Activated T-helper 2 cell treated with anti-CD3 and anti-CD28 coated beads, Interferon-gamma antibody, Interleukin-2, Interleukin-4, amounts not matched to agents 10 μg/mL and 5 μg/mL and 100 μg/mL, durations not matched to agents 14 hours and 24 hours and 36 hours (primary cell): Measurements from ENCODE around the gene CD68. TPM values are rescaled to one million over a fixed set of nuclear protein-coding genes. Genes with fewer than 3 reads are reported as not detected.
"Not testable (repeated sequence)": the region's sequence is repeated elsewhere in the genome, so short reads cannot be mapped to it uniquely, and the experiment has no call there.

Source experiments
- DNase-seq: peaks from one replicate; pipeline ENCODE4 v3.0.0; 2021; ENCODE audit warnings: low spot score
- H3K27ac Mint-ChIP-seq: one replicate; pipeline ENCODE4 v1.8.0; 2021; ENCODE audit warnings: mixed read lengths
- H3K27me3 Mint-ChIP-seq: one replicate; pipeline ENCODE4 v1.8.0; 2021; ENCODE audit warnings: low read depth, mixed read lengths
- H3K36me3 Mint-ChIP-seq: one replicate; pipeline ENCODE4 v1.8.0; 2021; ENCODE audit warnings: low read depth, mixed read lengths
- H3K4me1 Mint-ChIP-seq: one replicate; pipeline ENCODE4 v1.8.0; 2021; ENCODE audit warnings: low read depth, mixed read lengths
- H3K4me3 Mint-ChIP-seq: one replicate; pipeline ENCODE4 v1.8.0; 2021; ENCODE audit warnings: low read depth, mild to moderate bottlenecking, moderate library complexity, mixed read lengths
- H3K9me3 Mint-ChIP-seq: one replicate; pipeline ENCODE4 v1.8.0; 2021; ENCODE audit warnings: mixed read lengths
- intact Hi-C: fragments of 100-400 bp; cut with micrococcal nuclease; formaldehyde crosslinking; loops from one replicate; pipeline ENCODE4 v1.15.1; 2023
- total RNA-seq: library from RNA; stranded (reverse); gene quantifications from 2 replicates; pipeline ENCODE4 v1.2.3, GENCODE V29; 2022

The CD68 gene
- total RNA-seq, 1 donor from 2014 or later, result 10.1 TPM

DNA sequence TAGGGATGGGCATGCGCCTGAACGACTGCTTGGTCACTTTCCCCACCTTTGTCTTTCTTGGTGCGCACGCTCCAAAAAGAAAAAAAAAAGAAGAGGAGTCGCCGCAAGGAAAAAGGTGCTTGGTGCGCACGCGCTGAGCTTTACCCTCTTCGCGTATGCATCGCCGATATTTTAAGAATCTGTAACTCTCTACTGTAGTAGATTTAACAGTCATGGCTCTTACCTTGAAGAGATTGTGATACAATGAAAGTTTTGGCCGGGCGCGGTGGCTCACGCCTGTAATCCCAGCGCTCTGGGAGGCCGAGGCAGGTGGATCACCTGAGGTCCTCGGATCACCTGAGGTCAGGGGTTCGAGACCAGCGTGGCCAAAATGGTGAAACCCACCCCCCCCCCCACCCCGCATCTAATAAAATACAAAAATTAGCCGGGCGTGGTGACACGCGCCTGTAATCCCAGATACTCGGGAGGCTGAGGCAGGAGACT, 35.9 kb downstream of the CD68 start:
- H3K9me3 Mint-ChIP-seq, result no peaks in the 10 kb centered on the region
- H3K27ac Mint-ChIP-seq, result peak overlapping the region; percentile 84
- peak overlapping the region; percentile 78 for H3K4me3 Mint-ChIP-seq
- no peak for DNase-seq
- H3K4me1 Mint-ChIP-seq, result peaks cover 21% of the 10 kb centered on the region
- no peaks in the 10 kb centered on the region for H3K27me3 Mint-ChIP-seq
- intact Hi-C loops, result loop anchor here (1.0 to 2.0 kb wide), 3 partner anchors 33 to 71 kb away; partner anchors contain the start of gene MPDU1
- H3K36me3 Mint-ChIP-seq, result peaks cover 23% of the 10 kb centered on the region

DNA sequence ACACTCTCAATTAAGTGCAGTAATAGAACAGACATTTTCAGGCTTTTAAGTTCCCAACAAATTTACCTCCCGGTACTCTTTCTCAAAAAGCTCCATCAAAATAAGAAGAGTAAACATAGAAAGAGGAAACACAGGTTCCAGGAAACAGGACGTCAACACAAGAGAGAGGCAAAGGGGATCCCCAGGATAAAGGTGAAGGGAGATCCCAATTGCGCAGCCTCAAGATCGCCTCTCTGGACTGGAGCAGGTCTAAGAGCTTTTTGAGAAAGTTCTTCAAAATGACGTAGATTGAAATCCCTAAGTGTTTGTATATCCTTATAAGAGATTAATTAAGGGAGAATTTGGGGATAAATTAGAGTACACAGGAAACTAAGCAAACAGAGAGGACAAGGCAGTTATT, 39.2 kb downstream of the CD68 start:
- no peaks in the 10 kb centered on the region for H3K9me3 Mint-ChIP-seq
- no peaks in the 10 kb centered on the region for H3K27me3 Mint-ChIP-seq
- H3K4me1 Mint-ChIP-seq, result peaks cover 4% of the 10 kb centered on the region
- no peak overlapping the region for H3K27ac Mint-ChIP-seq
- no peak overlapping the region for H3K4me3 Mint-ChIP-seq
- no peak for DNase-seq
- peaks cover 2% of the 10 kb centered on the region for H3K36me3 Mint-ChIP-seq
- intact Hi-C loops, result no loop called here

DNA sequence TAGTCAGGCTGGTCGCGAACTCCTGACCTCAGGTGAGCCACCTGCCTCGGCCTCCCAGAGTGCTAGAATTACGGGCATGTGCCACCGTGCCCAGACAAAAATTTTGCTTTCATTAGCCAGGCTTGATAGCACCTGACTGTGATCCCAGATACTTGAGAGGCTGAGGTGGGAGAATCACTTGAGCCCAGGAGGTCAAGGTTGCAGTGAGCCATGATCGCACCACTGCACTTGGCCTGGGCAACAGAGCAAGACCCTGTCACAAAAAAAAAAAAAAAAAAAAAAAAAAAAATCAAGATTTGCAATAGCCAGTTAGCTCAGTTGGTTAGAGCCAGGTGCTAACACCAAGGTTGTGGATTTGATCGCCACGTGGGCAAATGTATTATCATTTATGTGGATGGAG, 41.4 kb downstream of the CD68 start:
- no peaks in the 10 kb centered on the region for H3K36me3 Mint-ChIP-seq
- H3K27ac Mint-ChIP-seq, result no peak overlapping the region
- no peaks in the 10 kb centered on the region for H3K27me3 Mint-ChIP-seq
- intact Hi-C loops, result no loop called here
- no peak overlapping the region for H3K4me3 Mint-ChIP-seq
- no peaks in the 10 kb centered on the region for H3K9me3 Mint-ChIP-seq
- no peak for DNase-seq
- peaks cover 2% of the 10 kb centered on the region for H3K4me1 Mint-ChIP-seq

DNA sequence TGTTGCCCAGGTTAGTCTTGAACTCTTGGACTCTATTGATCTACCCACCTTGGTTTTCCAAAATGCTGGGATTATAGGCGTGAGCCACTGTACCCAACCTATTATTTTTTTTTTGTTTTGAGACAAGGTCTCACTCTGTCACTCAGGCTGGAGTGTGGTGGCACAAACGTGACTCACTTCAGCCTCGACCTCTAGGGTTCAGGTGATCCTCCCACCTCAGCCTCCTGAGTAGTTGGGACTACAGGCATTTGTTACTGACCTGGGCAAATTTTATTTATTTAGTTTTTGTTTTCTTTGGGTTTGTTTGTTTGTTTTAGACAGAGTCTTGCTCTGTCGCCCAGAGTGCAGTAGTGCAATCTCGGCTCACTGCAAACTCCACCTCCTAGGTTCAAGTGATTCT, 44.2 kb downstream of the CD68 start:
- Mint-ChIP-seq H3K27ac (no peak overlapping the region), H3K27me3 (no peaks in the 10 kb centered on the region), H3K4me1 (peaks cover 12% of the 10 kb centered on the region), H3K9me3 (no peaks in the 10 kb centered on the region), H3K36me3 (peaks cover 6% of the 10 kb centered on the region), H3K4me3 (no peak overlapping the region)
- DNase-seq, result no peak
- intact Hi-C loops, result no loop called here

DNA sequence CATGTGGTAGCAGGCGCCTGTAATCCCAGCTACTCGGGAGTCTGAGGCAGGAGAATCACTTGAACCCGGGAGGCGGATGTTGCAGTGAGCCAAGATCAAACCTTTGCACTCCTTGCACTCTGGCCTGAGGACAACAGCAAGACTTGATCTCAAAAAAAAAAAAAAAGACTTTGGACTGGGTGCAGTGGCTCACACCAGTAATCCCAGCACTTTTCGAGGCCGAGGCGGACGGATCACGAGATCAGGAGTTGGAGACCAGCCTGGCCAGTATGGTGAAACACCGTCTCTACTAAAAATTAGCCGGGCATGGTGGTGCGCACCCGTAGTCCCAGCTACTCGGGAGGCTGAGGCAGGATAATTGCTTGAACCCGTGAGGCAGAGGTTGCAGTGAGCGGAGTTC, 46.3 kb downstream of the CD68 start:
- peaks cover 15% of the 10 kb centered on the region for H3K4me1 Mint-ChIP-seq
- not testable (repeated sequence) for H3K4me3 Mint-ChIP-seq, DNase-seq, H3K27ac Mint-ChIP-seq, H3K9me3 Mint-ChIP-seq, H3K27me3 Mint-ChIP-seq, H3K36me3 Mint-ChIP-seq
- intact Hi-C loops, result loop anchor here (2.0 kb wide), 1 partner anchor 25 kb away; the partner anchor contains the start of gene ATP1B2

DNA sequence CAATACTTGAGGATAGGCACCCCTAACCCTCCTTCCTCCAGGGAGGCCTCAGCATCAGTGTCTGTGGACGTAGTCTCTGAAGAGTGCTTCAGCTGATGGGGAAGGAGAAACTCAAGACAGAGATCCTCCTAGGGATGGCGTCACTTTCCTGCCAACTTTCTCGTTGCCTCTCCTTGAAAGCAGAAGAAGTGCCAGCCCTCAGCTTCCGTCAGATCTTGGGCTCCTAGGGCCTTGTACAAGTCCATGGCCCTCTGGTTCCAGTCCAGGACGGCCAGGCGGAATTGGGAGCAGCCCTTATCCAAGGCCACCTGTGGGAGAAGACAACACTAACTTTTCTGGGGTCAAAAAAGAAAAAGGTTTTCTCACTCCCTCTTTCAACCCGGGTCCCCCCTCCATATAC, 46.9 kb downstream of the CD68 start:
- Mint-ChIP-seq H3K4me1 (peaks cover 15% of the 10 kb centered on the region), H3K9me3 (no peaks in the 10 kb centered on the region), H3K4me3 (peak overlapping the region; percentile 87), H3K27ac (no peak overlapping the region), H3K36me3 (peaks cover 6% of the 10 kb centered on the region), H3K27me3 (no peaks in the 10 kb centered on the region)
- intact Hi-C loops, result loop anchor here (2.0 kb wide), 1 partner anchor 24 kb away; the partner anchor contains the start of gene ATP1B2
- no peak for DNase-seq

DNA sequence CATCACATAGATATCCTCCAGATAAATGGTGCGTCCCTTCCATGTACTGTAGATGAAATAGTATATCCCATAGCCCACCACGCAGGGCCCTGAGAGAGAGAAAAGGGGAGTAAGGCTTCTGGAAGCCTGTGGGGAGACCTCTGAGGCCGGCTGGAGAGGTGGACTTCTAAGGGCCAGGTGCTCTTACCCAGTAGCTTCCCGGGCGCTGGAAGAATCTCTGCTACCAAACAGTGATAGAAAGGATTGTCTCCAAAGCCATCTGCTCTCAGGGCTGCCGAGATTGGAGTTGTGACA, 47.5 kb downstream of the CD68 start:
- peak overlapping the region; percentile 87 for H3K4me3 Mint-ChIP-seq
- H3K4me1 Mint-ChIP-seq, result peaks cover 15% of the 10 kb centered on the region
- H3K27ac Mint-ChIP-seq, result no peak overlapping the region
- H3K9me3 Mint-ChIP-seq, result no peaks in the 10 kb centered on the region
- peaks cover 6% of the 10 kb centered on the region for H3K36me3 Mint-ChIP-seq
- no peaks in the 10 kb centered on the region for H3K27me3 Mint-ChIP-seq
- intact Hi-C loops, result loop anchor here (2.0 kb wide), 1 partner anchor 24 kb away; the partner anchor contains the start of gene ATP1B2
- no peak for DNase-seq

DNA sequence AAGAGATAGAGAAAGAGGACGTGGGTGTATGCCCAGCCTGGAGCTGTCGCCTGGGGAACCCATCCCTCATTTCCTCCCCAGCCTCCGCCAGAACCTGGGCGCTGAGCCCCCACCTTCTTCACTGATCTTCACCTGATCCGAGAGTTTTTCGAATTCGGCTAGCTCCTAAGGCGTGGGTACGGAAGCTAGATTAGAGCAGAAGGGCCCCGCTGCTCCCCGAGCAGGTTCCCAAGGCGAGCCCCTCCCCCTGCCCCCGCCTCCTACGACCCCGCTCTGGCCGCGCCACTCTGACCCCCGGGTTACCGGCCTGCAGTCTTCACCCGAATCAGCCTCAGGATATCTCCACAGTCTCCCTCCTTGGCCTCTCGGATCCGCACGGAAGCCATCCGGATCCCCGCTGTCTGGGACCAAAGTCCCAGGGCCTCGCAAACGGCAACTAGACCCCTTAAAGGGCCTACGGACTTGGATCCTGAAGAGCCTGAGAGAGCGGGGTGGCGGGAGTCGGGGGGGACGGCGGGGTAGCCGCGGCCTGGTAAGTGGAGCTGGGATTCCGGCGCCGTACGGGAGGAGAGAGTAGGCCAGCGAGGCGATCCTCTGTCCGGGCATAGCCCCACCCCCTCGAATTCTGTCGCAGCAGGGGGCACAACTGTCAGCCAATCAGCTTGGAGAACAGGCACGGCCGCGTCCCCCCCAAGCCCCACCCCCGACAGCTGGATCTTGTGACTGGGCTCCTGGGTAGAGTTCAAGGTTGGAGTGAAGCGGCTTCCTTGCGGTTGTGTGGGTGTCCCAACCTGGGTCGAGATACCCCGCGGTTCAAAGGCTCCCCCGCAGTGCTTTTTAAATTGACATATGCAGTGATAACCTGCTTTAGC, 48.0 kb downstream of the CD68 start, which contains the start of gene SAT2:
SAT2 (minus strand) TSS at position 572 of the 872 bp plus-strand sequence; CDS start at position 386, 186 bp downstream.
- H3K36me3 Mint-ChIP-seq, result peaks cover 6% of the 10 kb centered on the region
- peak within 1 kb of the TSS; percentile 70 for H3K27ac Mint-ChIP-seq
- peak; percentile 76 for DNase-seq
- intact Hi-C loops, result loop anchor here (2.0 kb wide), 1 partner anchor 23 kb away; the partner anchor contains the start of gene ATP1B2
- peak within 1 kb of the TSS; percentile 87 for H3K4me3 Mint-ChIP-seq
- H3K27me3 Mint-ChIP-seq, result no peaks in the 10 kb centered on the region
- H3K4me1 Mint-ChIP-seq, result peaks cover 17% of the 10 kb centered on the region
- H3K9me3 Mint-ChIP-seq, result no peaks in the 10 kb centered on the region

DNA sequence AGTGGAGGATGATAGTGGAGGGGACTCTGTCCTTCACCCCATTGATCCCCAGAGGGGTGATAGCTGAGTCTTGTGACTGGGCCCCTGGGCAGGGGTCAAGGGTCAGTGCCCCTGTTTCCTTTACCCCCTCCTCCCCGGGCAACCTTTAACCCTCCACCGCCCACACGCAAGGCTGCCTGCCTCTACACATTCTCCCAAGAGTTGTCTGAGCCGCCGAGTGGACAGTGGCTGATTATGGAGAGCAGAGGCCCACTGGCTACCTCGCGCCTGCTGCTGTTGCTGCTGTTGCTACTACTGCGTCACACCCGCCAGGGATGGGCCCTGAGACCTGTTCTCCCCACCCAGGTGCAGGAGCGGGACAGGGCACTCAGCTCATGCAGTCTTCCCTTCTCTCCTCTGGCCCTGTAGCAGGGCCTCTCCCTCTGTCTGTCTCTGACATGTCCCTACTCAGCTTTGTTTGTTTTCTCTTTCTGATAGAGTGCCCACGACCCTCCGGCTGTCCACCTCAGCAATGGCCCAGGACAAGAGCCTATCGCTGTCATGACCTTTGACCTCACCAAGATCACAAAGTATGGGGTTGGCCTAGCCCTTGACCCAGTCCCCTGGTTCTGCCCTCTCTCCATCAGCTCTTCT, 50.6 kb downstream of the CD68 start, which contains the start of gene SHBG:
SHBG (plus strand) TSS at position 197 of the 633 bp plus-strand sequence; CDS start at position 235, 38 bp downstream.
- H3K4me3 Mint-ChIP-seq, result no peak within 1 kb of the TSS
- H3K9me3 Mint-ChIP-seq, result no peaks in the 10 kb centered on the region
- no peaks in the 10 kb centered on the region for H3K27me3 Mint-ChIP-seq
- peaks cover 17% of the 10 kb centered on the region for H3K4me1 Mint-ChIP-seq
- no peak for DNase-seq
- peaks cover 6% of the 10 kb centered on the region for H3K36me3 Mint-ChIP-seq
- intact Hi-C loops, result no loop called here
- H3K27ac Mint-ChIP-seq, result no peak within 1 kb of the TSS

Other genes with a start within 250 kb of the CD68 start
- gene ACAP1, start 243.1 kb upstream of the CD68 start, total RNA-seq, result 361 and 382 TPM in 2 replicates
- gene KCTD11, start 227.5 kb upstream of the CD68 start, total RNA-seq, result 8.0 and 8.5 TPM in 2 replicates
- gene TMEM95, start 224.5 kb upstream of the CD68 start, total RNA-seq, result 0.25 TPM in 1 of 2 replicates, not detected in the other
- gene TNK1, start 198.5 kb upstream of the CD68 start, total RNA-seq, result 4.0 and 5.2 TPM in 2 replicates
- gene PLSCR3, start 185.1 kb upstream of the CD68 start, total RNA-seq, result 75.4 and 76.2 TPM in 2 replicates
- gene TMEM256, start 175.5 kb upstream of the CD68 start, total RNA-seq, result 67.3 and 67.7 TPM in 2 replicates
- gene NLGN2, start 171.8 kb upstream of the CD68 start, total RNA-seq, result 3.9 and 4.2 TPM in 2 replicates
- gene SPEM1, start 159.3 kb upstream of the CD68 start, total RNA-seq, result not detected in 2 replicates
- not detected in 2 replicates for gene SPEM2, start 154.0 kb upstream of the CD68 start, total RNA-seq
- not detected in 2 replicates for gene SPEM3, start 150.8 kb upstream of the CD68 start, total RNA-seq
- 13.4 and 14.8 TPM in 2 replicates for gene TMEM102, start 144.2 kb upstream of the CD68 start, total RNA-seq
- gene FGF11, start 140.1 kb upstream of the CD68 start, total RNA-seq, result 4.8 and 6.1 TPM in 2 replicates
- gene CHRNB1, start 134.6 kb upstream of the CD68 start, total RNA-seq, result 6.6 and 6.9 TPM in 2 replicates
- gene ZBTB4, start 100.0 kb upstream of the CD68 start, total RNA-seq, result 20.2 and 20.3 TPM in 2 replicates
- gene SLC35G6, start 98.2 kb upstream of the CD68 start, total RNA-seq, result not detected in 2 replicates
- 247 and 261 TPM in 2 replicates for gene POLR2A, start 95.3 kb upstream of the CD68 start, total RNA-seq
- 31.8 and 36.0 TPM in 2 replicates for gene TNFSF12, start 30.6 kb upstream of the CD68 start, total RNA-seq
- gene TNFSF13, start 20.9 kb upstream of the CD68 start, total RNA-seq, result 2.9 and 3.5 TPM in 2 replicates
- gene SENP3, start 17.7 kb upstream of the CD68 start, total RNA-seq, result 64.9 and 69.6 TPM in 2 replicates
- gene MPDU1, start 4.2 kb downstream of the CD68 start, total RNA-seq, result 98.6 and 106 TPM in 2 replicates
- 0.21 and 0.60 TPM in 2 replicates for gene SOX15, start 10.5 kb downstream of the CD68 start, total RNA-seq
- gene FXR2, start 35.3 kb downstream of the CD68 start, total RNA-seq, result 59.0 and 63.1 TPM in 2 replicates
- gene SAT2, start 48.2 kb downstream of the CD68 start, total RNA-seq, result 25.4 and 27.9 TPM in 2 replicates
- 0.46 TPM in 1 of 2 replicates, not detected in the other for gene SHBG, start 50.5 kb downstream of the CD68 start, total RNA-seq
- gene ATP1B2, start 71.3 kb downstream of the CD68 start, total RNA-seq, result 0.32 and 0.37 TPM in 2 replicates
- 165 and 174 TPM in 2 replicates for gene TP53, start 107.9 kb downstream of the CD68 start, total RNA-seq
- gene WRAP53, start 108.8 kb downstream of the CD68 start, total RNA-seq, result 33.2 and 34.5 TPM in 2 replicates
- gene EFNB3, start 125.6 kb downstream of the CD68 start, total RNA-seq, result not detected in 2 replicates
- not detected in 2 replicates for gene DNAH2, start 138.1 kb downstream of the CD68 start, total RNA-seq